A549 (cell line): ENCODE measurements around the gene SLC22A17. TPM values are rescaled to one million over a fixed set of nuclear protein-coding genes. Genes with fewer than 3 reads are reported as not detected.

Experiments
- ATAC-seq, 2 experiments: fragments of 200-7000 bp in 1 of 2; fragments of >200 bp in 1 of 2; cut with Nextera tagmentation in 1 of 2; cut with Tn5 transposase in 1 of 2; 3 replicates each; pipeline versions ENCODE4 v1.8.0 to v1.9.1; 2018 to 2020; ENCODE audit warnings: mild to moderate bottlenecking in 1 of 2, moderate library complexity in 1 of 2
- CTCF ChIA-PET: fragments of 300-600 bp; sonication (Branson Sonifier 250); formaldehyde crosslinking; extraction: SDS; loops from one replicate; lab custom pipeline; 2021; ENCODE audit warnings: antibody characterized with exemption, inconsistent platforms; lab: Yijun Ruan, JAX
- POLR2A ChIA-PET: fragments of 350-600 bp; formaldehyde crosslinking; extraction: SDS; loops from one replicate; lab custom pipeline; 2021; ENCODE audit warnings: antibody characterized with exemption, inconsistent platforms; lab: Yijun Ruan, JAX
- DNase-seq, 2 experiments: peaks; one replicate each; pipeline versions ENCODE4 v3.0.0 to v3.0.0-alpha.2; 2011 to 2016; ENCODE audit warnings: low read depth in 1 of 2, low spot score in 1 of 2
- FAIRE-seq: peaks from 2 replicates; lab custom pipeline; 2011; peaks lifted over from hg19 to GRCh38; lab: Jason Lieb, UNC
- H3K27ac ChIP-seq, 2 experiments: fragments of >200 bp; sonication (Bioruptor Twin); formaldehyde crosslinking; 3 replicates each; pipeline ENCODE4 v1.5.1; 2016 to 2017
- H3K4me1 ChIP-seq: fragments of >200 bp; sonication (Bioruptor Twin); formaldehyde crosslinking; 3 replicates; pipeline ENCODE4 v1.6.1; 2016
- H3K4me2 ChIP-seq: fragments of >200 bp; sonication (Bioruptor Twin); formaldehyde crosslinking; 3 replicates; pipeline ENCODE4 v1.6.1; 2016
- H3K4me3 ChIP-seq: fragments of >200 bp; sonication (Bioruptor Twin); formaldehyde crosslinking; 3 replicates; pipeline ENCODE4 v1.5.1; 2016
- H3K9me3 ChIP-seq: fragments of >200 bp; sonication (Bioruptor Twin); formaldehyde crosslinking; 3 replicates; pipeline ENCODE4 v1.6.1; 2016
- CBX8 ChIP-seq: fragments of 200-600 bp; sonication (generic); IDR thresholded peaks from 2 replicates; pipeline ENCODE4 v1.6.1; 2016
- CHD2 ChIP-seq: fragments of 150-350 bp; IDR thresholded peaks from 2 replicates; pipeline ENCODE4 v1.6.1; 2014; ENCODE audit warnings: low read length; ENCODE audit not compliant: partially characterized antibody
- CHD4 ChIP-seq: fragments of 200-600 bp; sonication (generic); IDR thresholded peaks from 2 replicates; pipeline ENCODE4 v1.6.1; 2016; ENCODE audit warnings: antibody characterized with exemption, mild to moderate bottlenecking, borderline replicate concordance
- CTCF ChIP-seq: fragments of >200 bp; sonication (Bioruptor Twin); formaldehyde crosslinking; IDR thresholded peaks from 3 replicates; pipeline ENCODE4 v1.5.1; 2016
- EHF ChIP-seq: fragments of 250-450 bp; sonication (Bioruptor Pico); IDR thresholded peaks from 2 replicates; pipeline ENCODE4 v1.5.0; 2020; ENCODE audit warnings: mild to moderate bottlenecking
- FOSL2 ChIP-seq, 2 experiments: fragments of 450-650 bp in 1 of 2; fragments of >200 bp in 1 of 2; sonication (Bioruptor Twin) in 1 of 2; formaldehyde crosslinking; IDR thresholded peaks; 2 replicates each; pipeline versions ENCODE4 v1.5.0 to v1.6.1; 2016 to 2020; ENCODE audit warnings: mild to moderate bottlenecking in 1 of 2, moderate library complexity in 1 of 2
- GATA3 ChIP-seq: IDR thresholded peaks from 2 replicates; pipeline ENCODE4 v1.6.1; 2012; ENCODE audit warnings: borderline replicate concordance
- HOXA7 ChIP-seq: fragments of 250-450 bp; sonication (Bioruptor Pico); IDR thresholded peaks from 2 replicates; pipeline ENCODE4 v1.5.0; 2020; ENCODE audit warnings: mild to moderate bottlenecking, moderate library complexity
- HOXB13 ChIP-seq: fragments of 250-450 bp; sonication (Bioruptor Pico); IDR thresholded peaks from 2 replicates; pipeline ENCODE4 v1.5.0; 2020; ENCODE audit warnings: low read depth, mild to moderate bottlenecking, moderate library complexity
- JUN ChIP-seq, 2 experiments: fragments of >200 bp; sonication (Bioruptor Twin); formaldehyde crosslinking; IDR thresholded peaks; 2 replicates in 1 of 2; 3 replicates in 1 of 2; pipeline ENCODE4 v1.6.1; 2016 to 2017
- JUNB ChIP-seq: fragments of >200 bp; sonication (Bioruptor Twin); formaldehyde crosslinking; IDR thresholded peaks from 2 replicates; pipeline ENCODE4 v1.6.1; 2016
- KDM5A ChIP-seq: fragments of 200-600 bp; sonication (generic); IDR thresholded peaks from 2 replicates; pipeline ENCODE4 v1.6.1; 2016; ENCODE audit warnings: antibody characterized with exemption, mild to moderate bottlenecking
- NR3C1 ChIP-seq: fragments of >200 bp; sonication (Bioruptor Twin); formaldehyde crosslinking; IDR thresholded peaks from 3 replicates; pipeline ENCODE4 v1.6.1; 2017
- PHF8 ChIP-seq: fragments of 200-600 bp; sonication (generic); IDR thresholded peaks from 2 replicates; pipeline ENCODE4 v1.6.1; 2016; ENCODE audit warnings: low read depth, mild to moderate bottlenecking, antibody characterized with exemption, moderate library complexity, borderline replicate concordance
- POLR2A ChIP-seq: IDR thresholded peaks from 2 replicates; pipeline ENCODE4 v1.6.1; 2012; ENCODE audit warnings: mild to moderate bottlenecking, low read length
- RAD21 ChIP-seq, 2 experiments: fragments of >200 bp in 1 of 2; sonication (Bioruptor Twin) in 1 of 2; formaldehyde crosslinking in 1 of 2; IDR thresholded peaks in 1 of 2; conservative IDR thresholded peaks in 1 of 2; 2 replicates in 1 of 2; 3 replicates in 1 of 2; pipeline ENCODE4 v1.6.1; 2012 to 2018; ENCODE audit warnings: inconsistent platforms in 1 of 2
- SMC3 ChIP-seq: fragments of >200 bp; sonication (Bioruptor Twin); formaldehyde crosslinking; IDR thresholded peaks from 3 replicates; pipeline ENCODE4 v1.6.1; 2018; ENCODE audit warnings: inconsistent platforms
- TP53 ChIP-seq: fragments of 250-450 bp; sonication (Bioruptor Pico); IDR thresholded peaks from 2 replicates; pipeline ENCODE4 v1.5.0; 2021; ENCODE audit warnings: mild to moderate bottlenecking, moderate library complexity
- WGBS: methylation state at CpG from one replicate; pipeline ENCODE4 v1.1.6; 2017; ENCODE audit errors: missing lambda C conversion rate; 5-methylcytosine and 5-hydroxymethylcytosine counted together
- polyA plus RNA-seq, 4 experiments: library from polyadenylated mRNA; depleted of rRNA in 3 of 4; stranded (reverse); fragments of >200 nt; fragmentation: RNase III in 1 of 4; extraction: RNeasy Plus Mini Kit Qiagen cat#74134 plus additional on column Dnase treatment in 1 of 4; gene quantifications; 2 replicates in 3 of 4; 3 replicates in 1 of 4; pipeline ENCODE4 v1.2.3, GENCODE V29; 2011 to 2017

The SLC22A17 gene
- polyA plus RNA-seq, 2 of the 4 experiments (the other 2 are of a cell fraction) = 3.5 to 8.4 TPM

GRCh38 chr14:23300687-23301223 is 51.9 kb downstream of the SLC22A17 start:
- TF ChIP-seq EHF (CRISPR knock-in tag) (no peak), KDM5A (no peak)
- Histone ChIP-seq H3K4me3 (peak overlapping the region; percentile 63), H3K9me3 (no peaks in the 10 kb centered on the region), H3K27ac (peak overlapping the region; percentile 85 to 92), H3K4me2 (peak overlapping the region; percentile 98), H3K4me1 (peaks cover 17% of the 10 kb centered on the region)
- ATAC-seq = no peak
- 22% methylated on average over 13 of the region's 13 CpGs for whole genome bisulfite sequencing
- no peak for FAIRE-seq
- POLR2A ChIA-PET = interaction anchor here (0.5 to 4.1 kb wide), 7 partner anchors 14 to 446 kb away, joined by 3 to 40 read pairs (median 7); partner anchors contain the start of genes ACIN1, C14orf119, HOMEZ and PABPN1
- DNase-seq = no peak
- CTCF ChIA-PET = interaction anchor here (0.7 to 12.8 kb wide), 15 partner anchors 9 to 260 kb away, joined by 3 to 254 read pairs (median 3); partner anchors contain the start of genes HOMEZ and PABPN1

GRCh38 chr14:23299986-23300686 is 52.6 kb downstream of the SLC22A17 start:
- no peaks in the 10 kb centered on the region for H3K9me3 ChIP-seq
- H3K4me1 ChIP-seq = peaks cover 14% of the 10 kb centered on the region; the same call in 2 of the 3 replicates
- FAIRE-seq (no peak), ATAC-seq (no peak), DNase-seq (no peak)
- 90% methylated on average over 10 of the region's 10 CpGs for WGBS
- POLR2A ChIA-PET = interaction anchor here (0.5 to 4.1 kb wide), 5 partner anchors 9 to 445 kb away, joined by 3 to 19 read pairs (median 4); partner anchors contain the start of gene HOMEZ
- H3K27ac ChIP-seq = peak overlapping the region; percentile 85 to 92
- peak overlapping the region; percentile 63 for H3K4me3 ChIP-seq
- peak overlapping the region; percentile 98 for H3K4me2 ChIP-seq
- TF ChIP-seq PHF8 = no peak
- no peak for TF ChIP-seq GATA3
- TF ChIP-seq HOXB13 (CRISPR knock-in tag) = no peak
- TF ChIP-seq, all 56 proteins: peak for 0
- CTCF ChIA-PET = interaction anchor here (0.7 to 12.8 kb wide), 11 partner anchors 10 to 261 kb away, joined by 3 to 254 read pairs (median 4); partner anchors contain the start of genes HOMEZ and PABPN1

GRCh38 chr14:23299211-23299957 is 53.3 kb downstream of the SLC22A17 start:
- CTCF ChIA-PET = interaction anchor here (0.6 to 12.8 kb wide), 5 partner anchors 13 to 261 kb away, joined by 3 to 254 read pairs (median 3); partner anchors contain the start of gene HOMEZ
- ATAC-seq (no peak), DNase-seq (peak; percentile 35 to 75), FAIRE-seq (no peak)
- POLR2A ChIA-PET = interaction anchor here (0.5 to 0.7 kb wide), 2 partner anchors 8 to 176 kb away, joined by 4 to 6 read pairs; no protein-coding TSS in a partner anchor
- WGBS = 85% methylated on average over 2 of the region's 2 CpGs
- Histone ChIP-seq H3K27ac (no peak overlapping the region), H3K4me1 (peaks cover 14% of the 10 kb centered on the region; the same call in 2 of the 3 replicates)
- TF ChIP-seq CTCF = peak; percentile 56
- TF ChIP-seq RAD21 (conservative IDR thresholded peaks at IDR 0.05 in 1 of 2, IDR thresholded peaks at IDR 0.05 in 1 of 2) = peak; percentile 27 to 51; a peak in 3 of 5 replicates
- TF ChIP-seq NR3C1 = no peak
- peak; percentile 38 for TF ChIP-seq SMC3
- TF ChIP-seq, all 56 proteins: peak for 3
- H3K4me2 ChIP-seq = no peak overlapping the region; the same call in 2 of the 3 replicates
- H3K4me3 ChIP-seq = no peak overlapping the region
- H3K9me3 ChIP-seq = no peaks in the 10 kb centered on the region

GRCh38 chr14:23297611-23298277 is 54.9 kb downstream of the SLC22A17 start:
- peaks cover 10% of the 10 kb centered on the region; the same call in 2 of the 3 replicates for H3K4me1 ChIP-seq
- CTCF ChIA-PET = interaction anchor here (1.0 to 12.8 kb wide), 8 partner anchors 11 to 178 kb away, joined by 3 to 254 read pairs (median 4); partner anchors contain the start of genes CEBPE and HOMEZ
- FAIRE-seq = no peak
- H3K4me3 ChIP-seq = no peak overlapping the region
- H3K9me3 ChIP-seq = no peaks in the 10 kb centered on the region
- ATAC-seq = no peak
- TF ChIP-seq CHD4 (no peak), KDM5A (no peak), POLR2A (no peak), FOSL2 (IDR thresholded peaks at IDR 0.05) (no peak), FOSL2 (CRISPR knock-in tag; IDR thresholded peaks at IDR 0.05) (no peak), CHD2 (no peak), PHF8 (no peak), CTCF (no peak), CBX8 (no peak), JUNB (no peak), HOXA7 (CRISPR knock-in tag) (no peak), GATA3 (no peak), JUN (IDR thresholded peaks at IDR 0.05) (no peak), TP53 (CRISPR knock-in tag) (no peak)
- no peak overlapping the region for H3K4me2 ChIP-seq
- H3K27ac ChIP-seq = no peak overlapping the region
- 95% methylated on average over 7 of the region's 7 CpGs for WGBS
- POLR2A ChIA-PET = interaction anchor here (0.5 to 2.2 kb wide), 2 partner anchors 9 to 109 kb away, joined by 3 to 8 read pairs; partner anchors contain the start of gene BCL2L2
- no peak for DNase-seq
